ENCODE data around the gene NTSR1. TPM values are rescaled to one million over a fixed set of nuclear protein-coding genes. Genes with fewer than 3 reads are reported as not detected.

The NTSR1 gene
- polyA plus RNA-seq, 1 donor, result 1.5 TPM

- no peak for DNase-seq
These were observed 47.4 kb downstream of the NTSR1 start for GRCh38 chr20:62755817-62756724.

- no peak for DNase-seq
These were observed 49.7 kb downstream of the NTSR1 start for GRCh38 chr20:62758226-62758912.

- DNase-seq, result no peak
These were observed 51.4 kb downstream of the NTSR1 start for GRCh38 chr20:62759981-62760431.

- no peak for DNase-seq
These were observed 51.8 kb downstream of the NTSR1 start for GRCh38 chr20:62760471-62760855.

- DNase-seq, result no peak
These were observed 52.5 kb downstream of the NTSR1 start for GRCh38 chr20:62760856-62761758.

GRCh38 chr20:62761759-62762131 is 53.1 kb downstream of the NTSR1 start:
- DNase-seq, result no peak

- no peak for DNase-seq
These were observed 53.7 kb downstream of the NTSR1 start for GRCh38 chr20:62762376-62762775.

- no peak for DNase-seq
These were observed 54.2 kb downstream of the NTSR1 start for GRCh38 chr20:62762801-62763368.

- DNase-seq, result no peak
These were observed 54.8 kb downstream of the NTSR1 start for GRCh38 chr20:62763404-62763803.

GRCh38 chr20:62764156-62764935 is 55.7 kb downstream of the NTSR1 start:
- no peak for DNase-seq

GRCh38 chr20:62765021-62765420 is 56.4 kb downstream of the NTSR1 start:
- DNase-seq, result no peak

- no peak for DNase-seq
These were observed 56.9 kb downstream of the NTSR1 start for GRCh38 chr20:62765432-62766070.

GRCh38 chr20:62766071-62766450 is 57.4 kb downstream of the NTSR1 start:
- DNase-seq, result no peak

- peak; percentile 60 for DNase-seq
These were observed 58.1 kb downstream of the NTSR1 start for GRCh38 chr20:62766716-62767115.

- no peak for DNase-seq
These were observed 59.6 kb downstream of the NTSR1 start for GRCh38 chr20:62768234-62768546.

- DNase-seq, result peak; percentile 55
These were observed 60.1 kb downstream of the NTSR1 start for GRCh38 chr20:62768551-62769287.

- DNase-seq, result no peak
These were observed 60.9 kb downstream of the NTSR1 start for GRCh38 chr20:62769346-62770071.

- DNase-seq, result no peak
These were observed 61.7 kb downstream of the NTSR1 start for GRCh38 chr20:62770111-62770910.

GRCh38 chr20:62770916-62771315 is 62.3 kb downstream of the NTSR1 start:
- DNase-seq, result no peak

Measured in left kidney (tissue), 2 donors.